ENCODE measurements around the gene RDX.
"Not testable (repeated sequence)": the region's sequence is repeated elsewhere in the genome, so short reads cannot be mapped to it uniquely, and the experiment has no call there.

Gene RDX

GRCh38 chr11:110312670-110313069, 16.3 kb upstream of the RDX start:
- Histone ChIP-seq H3K27me3 (ENCODE audit: control insufficient read depth in 1 of 2, insufficient read depth in 1 of 2, low read length in 2 of 2) (no peaks in the 10 kb centered on the region), H2AK5ac (ENCODE audit: low read length, severe bottlenecking) (no peak overlapping the region), H3K4me3 (ENCODE audit: insufficient read depth in 1 of 2, low read depth in 1 of 2, low read length in 2 of 2) (no peak overlapping the region), H3K4me2 (ENCODE audit: low read length, poor library complexity, severe bottlenecking) (no peak overlapping the region), H2BK5ac (ENCODE audit: low read depth, low read length, poor library complexity, severe bottlenecking) (no peak overlapping the region), H3K9ac (ENCODE audit: low read length) (peak overlapping the region; percentile 0), H3K4ac (ENCODE audit: low read depth in 1 of 2, low read length in 2 of 2) (no peak overlapping the region), H2AFZ (ENCODE audit: low read depth, low read length) (no peak overlapping the region), H3K9me3 (ENCODE audit: control insufficient read depth, low read length) (no peaks in the 10 kb centered on the region), H3K27ac (ENCODE audit: low read length, poor library complexity, severe bottlenecking) (no peak overlapping the region), H2BK120ac (ENCODE audit: low read depth, low read length) (no peak overlapping the region), H2BK15ac (ENCODE audit: low read depth, poor library complexity, severe bottlenecking) (no peak overlapping the region), H3K4me1 (ENCODE audit: control insufficient read depth, insufficient read depth, low read depth, low read length) (no peaks in the 10 kb centered on the region), H3K23ac (ENCODE audit: low read length in 2 of 2) (no peak overlapping the region), H4K91ac (ENCODE audit: low read length) (no peak overlapping the region), H3K18ac (ENCODE audit: low read depth in 1 of 2, low read length in 2 of 2) (no peak overlapping the region), H3K79me1 (replicated peaks; ENCODE audit: low read length, poor library complexity, severe bottlenecking) (no peaks in the 10 kb centered on the region), H3K14ac (ENCODE audit: low read length in 2 of 2) (no peak overlapping the region), H3K36me3 (ENCODE audit: control insufficient read depth in 1 of 2, insufficient read depth in 2 of 2, low read depth in 1 of 2, low read length in 2 of 2) (no peaks in the 10 kb centered on the region), H2BK12ac (ENCODE audit: low read length in 2 of 2) (no peak overlapping the region), H4K8ac (ENCODE audit: low read length) (no peak overlapping the region)
- no peak for DNase-seq

- H3K4me1 ChIP-seq (ENCODE audit: control insufficient read depth, insufficient read depth, low read depth, low read length) = no peaks in the 10 kb centered on the region
- no peak overlapping the region for H3K27ac ChIP-seq (ENCODE audit: low read length, poor library complexity, severe bottlenecking)
- H2BK120ac ChIP-seq (ENCODE audit: low read depth, low read length) = no peak overlapping the region
- no peak overlapping the region for H3K18ac ChIP-seq (ENCODE audit: low read depth in 1 of 2, low read length in 2 of 2)
- H4K8ac ChIP-seq (ENCODE audit: low read length) = no peak overlapping the region
- H2BK5ac ChIP-seq (ENCODE audit: low read depth, low read length, poor library complexity, severe bottlenecking) = no peak overlapping the region
- H2AK5ac ChIP-seq (ENCODE audit: low read length, severe bottlenecking) = no peak overlapping the region
- no peaks in the 10 kb centered on the region for H3K9me3 ChIP-seq (ENCODE audit: control insufficient read depth, low read length)
- WGBS = 96% methylated on average over 3 of the region's 3 CpGs
- no peak overlapping the region for H3K23ac ChIP-seq (ENCODE audit: low read length in 2 of 2)
- no peak overlapping the region for H3K4me2 ChIP-seq (ENCODE audit: low read length, poor library complexity, severe bottlenecking)
- H3K36me3 ChIP-seq (ENCODE audit: control insufficient read depth in 1 of 2, insufficient read depth in 2 of 2, low read depth in 1 of 2, low read length in 2 of 2) = no peaks in the 10 kb centered on the region
- H3K4me3 ChIP-seq (ENCODE audit: insufficient read depth in 1 of 2, low read depth in 1 of 2, low read length in 2 of 2) = no peak overlapping the region
- H2BK15ac ChIP-seq (ENCODE audit: low read depth, poor library complexity, severe bottlenecking) = no peak overlapping the region
- no peaks in the 10 kb centered on the region for H3K79me1 ChIP-seq (replicated peaks; ENCODE audit: low read length, poor library complexity, severe bottlenecking)
- H3K9ac ChIP-seq (ENCODE audit: low read length) = peak overlapping the region; percentile 0
- H3K14ac ChIP-seq (ENCODE audit: low read length in 2 of 2) = no peak overlapping the region
- peak; percentile 35 for DNase-seq
- H3K27me3 ChIP-seq (ENCODE audit: control insufficient read depth in 1 of 2, insufficient read depth in 1 of 2, low read length in 2 of 2) = no peaks in the 10 kb centered on the region
- H2BK12ac ChIP-seq (ENCODE audit: low read length in 2 of 2) = no peak overlapping the region
- H4K91ac ChIP-seq (ENCODE audit: low read length) = no peak overlapping the region
- H3K4ac ChIP-seq (ENCODE audit: low read depth in 1 of 2, low read length in 2 of 2) = no peak overlapping the region
- no peak overlapping the region for H2AFZ ChIP-seq (ENCODE audit: low read depth, low read length)
These were observed 15.6 kb upstream of the RDX start for GRCh38 chr11:110311783-110312579.

- H3K4me2 ChIP-seq (ENCODE audit: low read length, poor library complexity, severe bottlenecking) = no peak overlapping the region
- H3K27ac ChIP-seq (ENCODE audit: low read length, poor library complexity, severe bottlenecking) = no peak overlapping the region
- no peak overlapping the region for H2BK15ac ChIP-seq (ENCODE audit: low read depth, poor library complexity, severe bottlenecking)
- H3K4me3 ChIP-seq (ENCODE audit: insufficient read depth in 1 of 2, low read depth in 1 of 2, low read length in 2 of 2) = no peak overlapping the region
- H2BK120ac ChIP-seq (ENCODE audit: low read depth, low read length) = no peak overlapping the region
- no peaks in the 10 kb centered on the region for H3K79me1 ChIP-seq (replicated peaks; ENCODE audit: low read length, poor library complexity, severe bottlenecking)
- H2AK5ac ChIP-seq (ENCODE audit: low read length, severe bottlenecking) = no peak overlapping the region
- H3K36me3 ChIP-seq (ENCODE audit: control insufficient read depth in 1 of 2, insufficient read depth in 2 of 2, low read depth in 1 of 2, low read length in 2 of 2) = no peaks in the 10 kb centered on the region
- no peak overlapping the region for H3K14ac ChIP-seq (ENCODE audit: low read length in 2 of 2)
- no peak overlapping the region for H2AFZ ChIP-seq (ENCODE audit: low read depth, low read length)
- WGBS = 86% methylated on average over 3 of the region's 5 CpGs
- no peak overlapping the region for H3K23ac ChIP-seq (ENCODE audit: low read length in 2 of 2)
- H3K9ac ChIP-seq (ENCODE audit: low read length) = no peak overlapping the region
- H4K91ac ChIP-seq (ENCODE audit: low read length) = no peak overlapping the region
- no peaks in the 10 kb centered on the region for H3K9me3 ChIP-seq (ENCODE audit: control insufficient read depth, low read length)
- no peak overlapping the region for H3K18ac ChIP-seq (ENCODE audit: low read depth in 1 of 2, low read length in 2 of 2)
- H3K27me3 ChIP-seq (ENCODE audit: control insufficient read depth in 1 of 2, insufficient read depth in 1 of 2, low read length in 2 of 2) = no peaks in the 10 kb centered on the region
- H3K4me1 ChIP-seq (ENCODE audit: control insufficient read depth, insufficient read depth, low read depth, low read length) = no peaks in the 10 kb centered on the region
- no peak overlapping the region for H3K4ac ChIP-seq (ENCODE audit: low read depth in 1 of 2, low read length in 2 of 2)
- DNase-seq = no peak
- H4K8ac ChIP-seq (ENCODE audit: low read length) = no peak overlapping the region
- no peak overlapping the region for H2BK12ac ChIP-seq (ENCODE audit: low read length in 2 of 2)
- H2BK5ac ChIP-seq (ENCODE audit: low read depth, low read length, poor library complexity, severe bottlenecking) = no peak overlapping the region
These were observed 11.7 kb upstream of the RDX start for GRCh38 chr11:110308071-110308470.

GRCh38 chr11:110306019-110306388, 9.6 kb upstream of the RDX start:
- not testable (repeated sequence) for H3K14ac ChIP-seq (ENCODE audit: low read length in 2 of 2); DNase-seq; H3K9ac ChIP-seq (ENCODE audit: low read length); H3K36me3 ChIP-seq (ENCODE audit: control insufficient read depth in 1 of 2, insufficient read depth in 2 of 2, low read depth in 1 of 2, low read length in 2 of 2); H2BK5ac ChIP-seq (ENCODE audit: low read depth, low read length, poor library complexity, severe bottlenecking); H2AK5ac ChIP-seq (ENCODE audit: low read length, severe bottlenecking); H3K27me3 ChIP-seq (ENCODE audit: control insufficient read depth in 1 of 2, insufficient read depth in 1 of 2, low read length in 2 of 2); H3K4me1 ChIP-seq (ENCODE audit: control insufficient read depth, insufficient read depth, low read depth, low read length); H3K4me3 ChIP-seq (ENCODE audit: insufficient read depth in 1 of 2, low read depth in 1 of 2, low read length in 2 of 2); H4K8ac ChIP-seq (ENCODE audit: low read length); H2BK12ac ChIP-seq (ENCODE audit: low read length in 2 of 2); H2BK120ac ChIP-seq (ENCODE audit: low read depth, low read length); H3K79me1 ChIP-seq (replicated peaks; ENCODE audit: low read length, poor library complexity, severe bottlenecking); H3K27ac ChIP-seq (ENCODE audit: low read length, poor library complexity, severe bottlenecking); H3K18ac ChIP-seq (ENCODE audit: low read depth in 1 of 2, low read length in 2 of 2); H3K4ac ChIP-seq (ENCODE audit: low read depth in 1 of 2, low read length in 2 of 2); H2AFZ ChIP-seq (ENCODE audit: low read depth, low read length); H3K4me2 ChIP-seq (ENCODE audit: low read length, poor library complexity, severe bottlenecking); H3K9me3 ChIP-seq (ENCODE audit: control insufficient read depth, low read length); H4K91ac ChIP-seq (ENCODE audit: low read length); H3K23ac ChIP-seq (ENCODE audit: low read length in 2 of 2); H2BK15ac ChIP-seq (ENCODE audit: low read depth, poor library complexity, severe bottlenecking)
- 82% methylated on average over 2 of the region's 4 CpGs for WGBS
